ENCODE measurements around the gene NRXN3.
A peak's percentile ranks its signal among the peaks of the same experiment; 100 is the strongest.
"Not testable (repeated sequence)": the region's sequence is repeated elsewhere in the genome, so short reads cannot be mapped to it uniquely, and the experiment has no call there.

NRXN3 gene

GRCh38 chr14:78486081-78486480 is 315.9 kb downstream of the NRXN3 start:
- no peak for DNase-seq (ENCODE audit: low read depth in 2 of 2)

- no peak for DNase-seq (ENCODE audit: low read depth in 2 of 2)
Measured at GRCh38 chr14:78486621-78487020, 316.4 kb downstream of the NRXN3 start.

GRCh38 chr14:78487573-78487972 is 317.4 kb downstream of the NRXN3 start:
- DNase-seq (ENCODE audit: low read depth in 2 of 2): not testable (repeated sequence)

- DNase-seq (ENCODE audit: low read depth in 2 of 2): no peak
Measured at GRCh38 chr14:78488938-78489337, 318.8 kb downstream of the NRXN3 start.

GRCh38 chr14:78491048-78491447 is 320.9 kb downstream of the NRXN3 start:
- DNase-seq (ENCODE audit: low read depth in 2 of 2): no peak

- no peak for DNase-seq (ENCODE audit: low read depth in 2 of 2)
Measured at GRCh38 chr14:78498062-78498595, 328.0 kb downstream of the NRXN3 start.

GRCh38 chr14:78501909-78502308 is 331.7 kb downstream of the NRXN3 start:
- DNase-seq (ENCODE audit: low read depth in 2 of 2): no peak

GRCh38 chr14:78508023-78508422 is 337.9 kb downstream of the NRXN3 start:
- no peak for DNase-seq (ENCODE audit: low read depth in 2 of 2)

- no peak for DNase-seq (ENCODE audit: low read depth in 2 of 2)
Measured at GRCh38 chr14:78509516-78509915, 339.3 kb downstream of the NRXN3 start.

DNA sequence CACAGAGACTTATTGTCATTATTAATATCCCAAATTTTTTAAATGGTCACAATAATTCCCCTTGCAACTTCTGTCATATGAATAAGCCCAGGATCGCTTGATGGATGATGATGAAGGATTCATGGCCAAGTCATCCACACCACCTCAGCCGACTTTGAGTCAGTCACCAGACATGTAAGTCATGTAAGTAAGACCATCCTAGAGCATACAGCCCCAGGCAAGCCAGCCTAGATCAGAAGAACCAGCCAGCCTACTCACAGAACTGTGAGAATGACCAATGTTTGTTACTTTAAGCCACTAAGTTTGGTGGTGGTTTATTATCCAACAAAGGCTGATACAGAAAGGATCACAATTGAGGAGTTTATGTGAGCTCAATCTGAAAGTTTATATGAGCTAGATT is 341.8 kb downstream of the NRXN3 start:
- no peak for DNase-seq (ENCODE audit: low read depth in 2 of 2)

DNA sequence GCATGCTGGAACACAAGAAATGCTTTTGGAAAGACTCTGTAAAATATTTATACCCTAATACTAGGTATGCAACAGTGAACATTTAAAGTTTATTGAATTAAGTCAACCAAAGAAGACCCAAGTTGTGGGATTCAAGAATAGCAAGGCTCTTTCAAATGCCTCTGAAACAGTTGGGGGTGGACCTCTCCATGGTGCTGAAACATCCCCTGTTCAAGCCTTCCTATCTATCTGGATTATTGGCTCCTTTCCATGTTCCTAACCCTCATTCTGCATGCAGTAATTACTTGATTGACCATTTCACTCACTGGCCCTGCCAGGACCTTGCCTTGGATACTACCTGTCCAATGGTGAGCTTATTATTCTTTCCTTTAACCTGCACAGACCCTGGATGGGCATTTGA is 349.7 kb downstream of the NRXN3 start:
- no peak for DNase-seq (ENCODE audit: low read depth in 2 of 2)

DNA sequence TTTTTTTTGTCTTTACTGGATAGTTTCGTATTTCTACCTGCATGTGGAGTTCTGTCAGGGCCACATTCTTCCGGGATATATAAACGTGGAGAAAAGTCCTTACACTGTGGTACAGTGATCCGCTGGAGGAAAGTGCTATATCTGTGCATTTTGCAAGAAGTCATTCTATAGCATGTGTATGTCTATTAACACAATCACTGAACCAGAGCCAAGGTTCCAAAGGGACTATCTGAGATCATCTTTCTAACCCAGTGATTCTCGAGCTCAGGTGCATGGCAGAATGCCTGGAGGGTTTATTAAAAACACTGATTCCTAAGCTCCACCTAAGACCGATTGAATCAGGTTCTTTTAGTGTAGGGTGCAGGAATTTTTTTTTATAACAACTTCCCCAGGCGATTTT is 354.0 kb downstream of the NRXN3 start:
- DNase-seq (ENCODE audit: low read depth in 2 of 2): no peak

DNA sequence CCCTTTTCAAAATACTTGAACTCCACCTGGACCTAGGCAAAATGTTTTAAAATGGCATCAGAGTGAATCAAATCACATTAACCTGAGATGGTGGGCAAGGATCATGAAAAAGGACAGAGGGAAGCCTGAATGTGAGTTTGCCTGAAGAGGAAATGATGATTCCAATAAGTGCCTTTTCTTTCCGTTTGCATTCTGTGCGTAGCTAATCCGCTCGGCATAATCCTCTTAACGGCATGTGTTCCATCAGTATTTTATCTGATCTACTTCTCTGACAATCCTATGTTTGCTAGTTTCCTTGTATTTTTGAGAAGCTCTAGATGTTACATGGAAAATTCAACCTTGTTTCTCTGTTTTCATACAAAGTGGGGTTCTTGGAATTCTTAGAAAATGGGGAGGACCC is 354.6 kb downstream of the NRXN3 start:
- no peak for DNase-seq (ENCODE audit: low read depth in 2 of 2)

DNA sequence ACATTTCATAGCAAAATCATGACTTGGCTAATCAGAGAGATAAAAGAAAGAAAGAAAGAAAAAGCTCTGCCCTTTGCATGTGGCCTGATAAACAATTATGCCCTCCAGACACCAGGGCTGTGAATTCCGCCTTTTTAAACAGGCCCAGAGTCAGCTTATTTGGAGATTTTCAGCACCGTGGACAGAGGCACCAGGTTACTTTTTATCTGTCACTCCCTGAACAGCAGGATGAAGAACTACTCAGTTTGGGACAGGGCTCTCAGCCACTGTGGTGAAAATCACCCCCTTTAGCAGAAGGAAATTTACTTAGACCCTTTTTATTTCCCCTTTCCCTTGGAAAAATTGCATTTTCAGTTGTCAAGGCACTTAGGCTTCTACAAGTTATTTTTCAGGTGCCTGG is 359.9 kb downstream of the NRXN3 start:
- no peak for DNase-seq (ENCODE audit: low read depth in 2 of 2)

GRCh38 chr14:78534141-78534540 is 364.0 kb downstream of the NRXN3 start:
- DNase-seq (ENCODE audit: low read depth in 2 of 2): no peak

DNA sequence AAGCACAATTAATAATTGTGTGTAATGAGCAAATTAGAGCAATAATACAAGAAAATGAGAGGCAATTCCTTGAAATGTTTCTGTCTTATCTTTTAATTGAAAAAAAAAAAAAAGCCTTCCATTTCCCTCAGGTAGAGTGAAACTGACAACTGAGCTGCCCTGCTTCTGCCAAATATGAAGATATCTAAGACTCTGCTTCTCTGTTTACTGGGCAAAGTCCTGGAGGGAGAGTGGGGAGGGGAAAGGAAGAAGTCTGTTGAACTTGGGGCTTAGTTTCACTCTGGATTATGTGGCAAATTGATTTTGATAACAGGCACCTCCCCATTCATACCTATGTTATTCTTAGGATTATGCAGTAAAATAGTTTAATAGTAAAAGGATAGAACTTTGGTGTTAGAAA is 364.9 kb downstream of the NRXN3 start:
- DNase-seq (ENCODE audit: low read depth in 2 of 2): no peak

DNA sequence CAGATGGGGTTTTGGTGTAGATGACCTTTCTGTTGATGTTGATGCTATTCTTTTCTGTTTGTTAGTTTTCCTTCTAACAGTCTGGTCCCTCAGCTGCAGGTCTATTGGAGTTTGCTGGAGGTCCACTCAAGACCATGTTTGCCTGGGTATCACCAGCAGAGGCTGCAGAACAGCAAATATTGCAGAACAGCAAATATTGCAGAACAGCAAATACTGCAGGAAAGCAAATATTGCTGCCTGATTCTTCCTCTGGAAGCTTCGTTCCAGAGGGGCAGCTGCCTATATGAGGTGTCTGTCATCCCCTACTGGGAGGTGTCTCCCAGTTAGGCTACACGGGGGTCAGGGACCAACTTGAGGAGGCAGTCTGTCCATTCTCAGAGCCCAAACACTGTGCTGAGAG is 371.6 kb downstream of the NRXN3 start:
- not testable (repeated sequence) for DNase-seq (ENCODE audit: low read depth in 2 of 2)

DNA sequence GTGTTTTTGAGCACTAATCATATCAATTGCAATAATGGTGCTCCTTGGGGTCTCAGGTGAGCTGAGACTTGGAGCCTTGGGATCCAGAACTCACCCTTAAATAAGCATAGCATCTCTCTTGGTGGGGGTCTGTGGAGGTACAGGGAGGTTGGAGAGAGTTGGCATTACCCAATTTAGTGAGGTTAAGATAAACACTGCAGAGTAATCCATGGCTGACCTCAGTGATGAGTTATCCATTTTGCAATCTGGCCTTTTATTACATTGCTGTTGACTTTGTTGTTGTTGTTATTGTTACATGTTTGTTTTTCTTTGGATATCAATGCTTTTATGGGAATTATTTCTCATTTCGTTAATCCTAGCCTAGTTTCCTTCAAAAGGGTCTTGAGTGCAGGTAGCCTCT is 373.3 kb downstream of the NRXN3 start:
- no peak for DNase-seq (ENCODE audit: low read depth in 2 of 2)

DNA sequence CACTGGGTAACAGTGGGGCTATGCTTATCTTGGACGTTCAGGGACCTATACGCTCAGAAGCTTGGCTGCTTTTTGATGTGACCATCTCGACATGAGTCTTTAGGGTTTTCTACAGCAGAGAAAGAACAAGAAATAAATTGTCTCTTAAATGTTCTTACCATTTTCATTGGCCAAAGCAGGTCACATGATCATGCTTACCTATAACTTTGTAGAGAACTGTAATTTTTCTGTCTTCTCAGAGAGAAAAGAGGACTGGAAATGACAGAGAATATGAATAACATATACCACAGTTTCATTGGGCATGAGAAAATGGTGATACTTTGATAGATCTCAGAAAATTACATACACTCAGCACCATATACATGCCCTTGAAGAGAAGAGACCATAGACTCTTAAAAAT is 390.9 kb downstream of the NRXN3 start:
- DNase-seq (ENCODE audit: low read depth in 2 of 2): no peak

GRCh38 chr14:78566026-78566858 is 396.1 kb downstream of the NRXN3 start:
- DNase-seq (ENCODE audit: low read depth in 2 of 2): peak; percentile 7 to 12

DNA sequence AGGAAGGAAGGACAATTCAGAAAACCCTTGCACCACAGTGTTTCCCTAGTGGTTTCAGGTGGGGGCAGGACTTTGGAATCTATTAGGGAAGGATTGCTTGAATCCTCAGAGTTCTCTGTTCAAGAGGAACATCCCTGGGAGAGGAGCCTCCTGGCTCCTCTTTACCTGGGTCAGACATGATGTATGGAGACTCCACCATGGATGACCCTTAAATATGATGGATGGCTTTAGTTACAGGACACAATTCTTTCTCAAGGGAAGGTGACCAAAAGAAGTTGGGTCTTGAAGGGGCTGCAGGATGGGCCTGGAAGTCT is 396.6 kb downstream of the NRXN3 start:
- no peak for DNase-seq (ENCODE audit: low read depth in 2 of 2)

GRCh38 chr14:78567343-78567742 is 397.2 kb downstream of the NRXN3 start:
- no peak for DNase-seq (ENCODE audit: low read depth in 2 of 2)

- not testable (repeated sequence) for DNase-seq (ENCODE audit: low read depth in 2 of 2)
Measured at GRCh38 chr14:78573736-78574135, 403.6 kb downstream of the NRXN3 start.
